OCI-LY7 (cell line): ENCODE data around the gene MNDA.

Experiments used
- CTCF ChIP-seq: fragments of 200-600 bp; sonication (generic); conservative IDR thresholded peaks from 2 replicates; pipeline ENCODE4 v1.5.1; 2014; ENCODE audit warnings: mild to moderate bottlenecking, antibody characterized with exemption, low read length, moderate library complexity, mixed read lengths
- EZH2phosphoT487 ChIP-seq: fragments of 200-600 bp; sonication (generic); IDR thresholded peaks from 2 replicates; pipeline ENCODE4 v1.6.1; 2018; ENCODE audit warnings: low read depth, borderline replicate concordance, mild to moderate bottlenecking, mixed run types, antibody characterized with exemption, low read length, moderate library complexity, mixed read lengths

- TF ChIP-seq CTCF, result no peak
- no peak for TF ChIP-seq EZH2phosphoT487
Observed at GRCh38 chr1:158799689-158800088, 31.5 kb upstream of the MNDA start.
